Mammary epithelial cell (primary cell): ENCODE data around the gene USP37.

ENCODE experiments used
- CTCF ChIP-seq, 2 donors: IDR thresholded peaks in 1 of 2; conservative IDR thresholded peaks in 1 of 2; 2 replicates each; pipeline ENCODE4 v1.5.1; 2011 to 2012; ENCODE audit warnings: inconsistent platforms in 2 of 2, low read length in 2 of 2, mild to moderate bottlenecking in 2 of 2, control low read depth in 1 of 2, low read depth in 1 of 2; ENCODE audit not compliant: insufficient read depth in 1 of 2; ENCODE audit errors: extremely low read depth in 1 of 2
- EZH2 ChIP-seq: IDR thresholded peaks from 2 replicates; pipeline ENCODE4 v1.6.1; 2012; ENCODE audit warnings: low read length, inconsistent platforms, borderline replicate concordance

DNA sequence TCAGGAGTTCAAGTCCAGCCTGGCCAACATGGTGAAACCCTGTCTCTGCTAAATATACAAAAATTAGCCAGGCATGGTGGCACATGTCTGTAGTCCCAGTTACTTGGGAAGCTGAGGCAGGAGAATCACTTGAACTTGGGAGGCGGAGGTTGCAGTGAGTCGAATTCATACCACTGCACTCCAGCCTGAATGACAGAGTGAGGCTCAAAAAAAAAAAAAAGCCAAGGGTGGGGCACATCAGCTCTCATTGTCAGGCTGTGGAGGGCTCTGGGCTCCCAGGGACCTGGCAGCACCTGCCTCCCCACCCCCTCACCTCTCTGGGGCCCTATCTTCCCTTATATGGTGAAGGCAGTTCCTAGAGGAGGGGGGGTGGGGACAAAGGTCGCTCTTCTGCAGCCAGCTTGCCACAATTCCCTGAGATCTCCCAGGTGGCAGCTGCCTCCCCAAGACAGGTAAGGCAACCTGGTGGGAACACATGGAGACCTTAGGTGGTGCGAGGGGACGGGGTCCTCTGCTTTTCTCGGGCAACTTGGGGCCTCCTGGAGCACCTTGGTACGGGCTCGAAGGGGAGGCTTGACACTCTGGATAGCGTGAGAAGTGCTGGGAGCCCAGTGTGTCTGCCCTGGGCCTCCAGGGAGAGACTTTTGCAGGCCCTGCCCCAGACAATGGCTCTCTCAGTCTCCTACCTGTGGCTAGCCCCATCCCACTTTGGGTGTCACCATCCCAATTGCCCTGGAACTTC, 149.3 kb downstream of the USP37 start, which contains the start of gene VIL1:
- no peak for TF ChIP-seq EZH2
- no peak for TF ChIP-seq CTCF (conservative IDR thresholded peaks at IDR 0.05 in 1 of 2, IDR thresholded peaks at IDR 0.05 in 1 of 2; ENCODE audit: extremely low read depth in 1 of 2, insufficient read depth in 1 of 2, low read depth in 1 of 2, low read length in 2 of 2)
